Fibroblast of mammary gland (primary cell): ENCODE measurements around the gene RAMP2.

ENCODE experiments used
- DNase-seq: peaks from one replicate; pipeline ENCODE4 v3.0.0-alpha.2; 2010; ENCODE audit warnings: low read depth
- H3K4me3 ChIP-seq: 2 replicates; pipeline ENCODE4 v1.5.1; 2011; ENCODE audit warnings: low read depth, mild to moderate bottlenecking, low read length, moderate library complexity; ENCODE audit not compliant: control insufficient read depth
- TF ChIP-seq, protein P1 (sequence below): conservative IDR thresholded peaks from 2 replicates; pipeline ENCODE4 v1.5.1; 2011; ENCODE audit warnings: low read depth, low read length, inconsistent platforms; ENCODE audit not compliant: control insufficient read depth, insufficient read depth

Gene RAMP2

DNA sequence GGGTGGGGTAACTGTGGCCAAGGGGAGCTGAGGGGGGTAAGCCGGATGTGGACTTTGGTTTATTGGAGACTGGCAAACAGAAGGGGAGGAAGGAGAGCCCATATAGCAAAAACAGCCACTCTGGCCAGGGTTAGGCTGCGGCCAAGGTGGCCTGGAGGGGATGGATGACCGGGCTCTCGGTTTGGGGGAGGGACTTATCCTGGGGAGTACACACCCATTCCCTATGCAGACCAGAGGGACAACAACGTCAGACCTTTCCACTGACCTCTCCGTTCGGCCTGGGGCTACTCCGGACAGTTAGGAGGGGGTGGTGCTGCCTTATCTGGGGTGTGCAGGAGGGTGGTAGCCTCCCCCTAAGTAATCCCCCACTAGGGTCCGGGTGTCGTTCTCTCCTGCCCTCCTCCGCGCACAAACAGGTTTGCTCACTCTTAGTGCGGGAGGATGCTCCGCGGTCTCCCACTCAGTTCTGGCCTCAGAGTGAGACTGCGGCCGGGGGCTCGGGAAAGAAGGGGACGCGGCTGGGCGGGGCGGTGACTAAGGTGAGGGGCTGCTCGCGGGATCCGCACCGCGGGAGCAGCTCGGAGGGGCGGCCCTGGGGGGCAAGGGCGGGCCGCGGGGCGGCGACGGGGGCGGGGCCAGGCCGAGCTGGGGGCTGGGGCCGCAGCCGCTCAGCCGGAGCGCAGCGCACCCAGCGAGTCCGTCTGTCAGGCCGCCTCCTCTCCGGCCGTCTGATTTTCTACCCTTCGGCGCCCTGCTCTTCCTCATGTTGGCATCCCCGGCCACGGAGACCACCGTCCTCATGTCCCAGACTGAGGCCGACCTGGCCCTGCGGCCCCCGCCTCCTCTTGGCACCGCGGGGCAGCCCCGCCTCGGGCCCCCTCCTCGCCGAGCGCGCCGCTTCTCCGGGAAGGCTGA, 19.2 kb downstream of the RAMP2 start, which contains the start of gene WNK4:
WNK4 (plus strand) TSS at position 675 of the 915 bp plus-strand sequence; CDS start at position 764, 89 bp downstream.
- DNase-seq = peak; percentile 46
- H3K4me3 ChIP-seq = peak within 1 kb of the TSS; percentile 64
- TF ChIP-seq, protein P1, sequence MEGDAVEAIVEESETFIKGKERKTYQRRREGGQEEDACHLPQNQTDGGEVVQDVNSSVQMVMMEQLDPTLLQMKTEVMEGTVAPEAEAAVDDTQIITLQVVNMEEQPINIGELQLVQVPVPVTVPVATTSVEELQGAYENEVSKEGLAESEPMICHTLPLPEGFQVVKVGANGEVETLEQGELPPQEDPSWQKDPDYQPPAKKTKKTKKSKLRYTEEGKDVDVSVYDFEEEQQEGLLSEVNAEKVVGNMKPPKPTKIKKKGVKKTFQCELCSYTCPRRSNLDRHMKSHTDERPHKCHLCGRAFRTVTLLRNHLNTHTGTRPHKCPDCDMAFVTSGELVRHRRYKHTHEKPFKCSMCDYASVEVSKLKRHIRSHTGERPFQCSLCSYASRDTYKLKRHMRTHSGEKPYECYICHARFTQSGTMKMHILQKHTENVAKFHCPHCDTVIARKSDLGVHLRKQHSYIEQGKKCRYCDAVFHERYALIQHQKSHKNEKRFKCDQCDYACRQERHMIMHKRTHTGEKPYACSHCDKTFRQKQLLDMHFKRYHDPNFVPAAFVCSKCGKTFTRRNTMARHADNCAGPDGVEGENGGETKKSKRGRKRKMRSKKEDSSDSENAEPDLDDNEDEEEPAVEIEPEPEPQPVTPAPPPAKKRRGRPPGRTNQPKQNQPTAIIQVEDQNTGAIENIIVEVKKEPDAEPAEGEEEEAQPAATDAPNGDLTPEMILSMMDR = no peak

DNA sequence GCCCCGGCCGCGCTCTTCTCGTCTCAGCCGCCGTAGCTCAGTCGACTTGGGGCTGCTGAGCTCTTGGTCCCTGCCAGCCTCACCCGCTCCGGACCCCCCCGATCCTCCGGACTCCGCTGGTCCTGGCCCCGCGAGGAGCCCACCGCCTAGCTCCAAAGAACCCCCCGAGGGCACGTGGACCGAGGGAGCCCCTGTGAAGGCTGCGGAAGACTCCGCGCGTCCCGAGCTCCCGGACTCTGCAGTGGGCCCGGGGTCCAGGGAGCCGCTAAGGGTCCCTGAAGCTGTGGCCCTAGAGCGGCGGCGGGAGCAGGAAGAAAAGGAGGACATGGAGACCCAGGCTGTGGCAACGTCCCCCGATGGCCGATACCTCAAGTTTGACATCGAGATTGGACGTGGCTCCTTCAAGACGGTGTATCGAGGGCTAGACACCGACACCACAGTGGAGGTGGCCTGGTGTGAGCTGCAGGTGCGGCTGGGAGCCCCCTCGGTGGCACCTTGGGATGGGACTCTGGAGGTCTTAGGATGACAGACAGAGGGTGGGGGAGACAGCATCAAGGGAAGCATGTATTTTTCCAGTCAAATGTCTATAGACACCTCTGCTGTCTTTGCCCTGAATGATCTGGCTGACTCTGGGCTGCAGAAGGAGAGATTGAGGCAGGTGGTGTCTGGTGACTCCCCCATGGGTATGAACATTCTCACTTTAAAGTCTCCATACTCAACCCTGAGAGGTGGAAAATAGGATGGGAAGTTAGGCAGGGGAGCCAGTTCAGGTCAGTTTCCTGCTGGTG, 20.0 kb downstream of the RAMP2 start:
- DNase-seq = no peak
- H3K4me3 ChIP-seq = peak overlapping the region; percentile 64
- TF ChIP-seq, protein P1 = no peak

GRCh38 chr17:42781639-42782165, 20.7 kb downstream of the RAMP2 start:
- DNase-seq = no peak
- H3K4me3 ChIP-seq = peak overlapping the region; percentile 64
- TF ChIP-seq, protein P1 = no peak

- no peak for DNase-seq
- TF ChIP-seq, protein P1 = no peak
- H3K4me3 ChIP-seq = peak overlapping the region; percentile 64
These were observed 21.4 kb downstream of the RAMP2 start for GRCh38 chr17:42782166-42783061.

- DNase-seq = peak; percentile 75
- H3K4me3 ChIP-seq = peak overlapping the region; percentile 64
- TF ChIP-seq, protein P1 = no peak
These were observed 22.2 kb downstream of the RAMP2 start for GRCh38 chr17:42783062-42783790.
